GM12874 (cell line): Measurements from ENCODE around the gene SERPIND1.

Experiments
- CTCF ChIP-seq: IDR thresholded peaks from 2 replicates; pipeline ENCODE4 v1.5.1; 2011; ENCODE audit warnings: low read depth, mild to moderate bottlenecking, control low read depth, low read length, moderate library complexity; ENCODE audit not compliant: insufficient read depth

SERPIND1 gene

GRCh38 chr22:20738394-20739089, 35.4 kb upstream of the SERPIND1 start:
- no peak for TF ChIP-seq CTCF

GRCh38 chr22:20740222-20740951, 33.5 kb upstream of the SERPIND1 start:
- no peak for TF ChIP-seq CTCF

DNA sequence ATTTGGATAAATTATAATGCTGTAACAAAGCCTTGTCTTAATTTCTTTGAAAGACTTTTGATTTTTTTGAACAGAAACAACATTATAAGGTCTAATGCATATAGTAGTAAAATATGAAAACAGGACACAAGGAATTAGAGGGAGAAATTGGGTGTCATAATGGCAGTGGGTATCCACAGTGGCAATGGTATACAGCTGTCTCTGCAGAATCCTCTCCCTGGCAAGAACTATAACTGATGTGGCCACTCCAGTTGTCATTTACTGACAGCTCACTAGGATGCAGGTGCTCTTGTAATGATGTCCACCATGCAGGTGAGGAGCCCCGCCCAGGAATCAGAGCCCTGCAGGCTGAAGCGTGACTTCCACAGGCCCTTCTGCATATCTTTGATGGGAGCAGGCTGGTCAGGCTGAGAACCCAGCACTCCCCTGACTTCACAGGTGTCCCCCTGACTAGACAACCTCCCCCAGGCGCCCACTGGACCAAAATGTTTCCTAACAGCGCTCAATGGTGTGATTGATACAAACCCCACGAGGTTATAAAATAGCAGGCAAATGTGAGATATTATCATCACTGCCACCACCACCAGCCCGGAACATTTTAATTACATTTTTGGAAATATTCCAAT, 32.8 kb upstream of the SERPIND1 start:
- no peak for TF ChIP-seq CTCF

GRCh38 chr22:20741634-20742581, 32.0 kb upstream of the SERPIND1 start:
- peak; percentile 62 for TF ChIP-seq CTCF

DNA sequence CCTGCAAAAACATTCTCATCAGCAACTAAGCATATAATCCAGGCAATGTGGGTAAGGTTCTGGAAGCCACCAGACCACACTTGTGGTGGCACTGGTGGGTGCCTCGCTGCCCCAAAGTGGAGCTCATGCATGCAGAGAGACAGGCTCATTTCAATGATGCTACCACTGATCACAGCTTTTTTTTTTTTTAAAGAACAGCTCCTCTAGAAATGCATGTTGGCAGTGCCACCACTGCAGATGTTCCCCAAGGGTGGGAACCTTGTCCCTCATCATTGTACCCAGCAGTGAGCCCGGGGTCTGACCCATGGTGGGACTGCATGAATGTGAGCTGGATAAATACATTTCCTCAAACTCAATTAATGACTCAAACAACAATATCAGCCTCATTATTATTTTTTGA, 31.1 kb upstream of the SERPIND1 start:
- no peak for TF ChIP-seq CTCF

DNA sequence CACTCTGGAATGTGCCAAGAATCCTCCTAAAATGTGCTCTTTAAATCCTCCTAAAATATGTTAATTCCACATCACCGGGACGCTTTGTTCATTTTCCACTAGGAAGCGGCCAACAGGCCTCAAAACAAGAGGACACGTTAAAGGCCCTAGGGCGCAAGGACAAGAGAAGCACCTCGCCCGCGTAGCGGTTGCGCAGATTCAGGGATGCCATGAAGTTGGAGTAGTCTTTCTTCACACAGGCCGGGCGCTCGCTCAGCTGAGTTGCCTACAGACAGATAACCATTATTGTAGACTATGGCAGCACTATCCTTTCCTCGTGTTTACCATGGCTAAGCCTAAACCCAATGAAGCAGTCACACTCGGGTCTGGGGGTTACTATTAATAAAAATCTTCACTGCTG, 29.5 kb upstream of the SERPIND1 start:
- no peak for TF ChIP-seq CTCF
